HCT116 (cell line): ENCODE measurements around the gene HNRNPL.

Experiments
- CTCF ChIP-seq, 3 experiments: fragments of 200-600 bp in 1 of 3; sonication (generic) in 1 of 3; IDR thresholded peaks in 2 of 3; conservative IDR thresholded peaks in 1 of 3; 2 replicates each; pipeline ENCODE4 v1.5.1; 2012 to 2017; ENCODE audit warnings: low read depth in 2 of 3, low read length in 2 of 3, antibody characterized with exemption in 1 of 3, borderline replicate concordance in 1 of 3, control low read depth in 1 of 3, mild to moderate bottlenecking in 1 of 3, mixed read lengths in 1 of 3, mixed run types in 1 of 3, moderate library complexity in 1 of 3; ENCODE audit not compliant: insufficient read depth in 1 of 3
- EZH2 ChIP-seq: fragments of 200-600 bp; sonication (generic); IDR thresholded peaks from 2 replicates; pipeline ENCODE4 v1.6.1; 2017; ENCODE audit warnings: antibody characterized with exemption, mixed run types
- POLR2A ChIP-seq: IDR thresholded peaks from 2 replicates; pipeline ENCODE4 v1.7.0; 2011; ENCODE audit warnings: borderline replicate concordance; ENCODE audit not compliant: insufficient read depth, insufficient read length; ENCODE audit errors: extremely low read depth
- POLR2AphosphoS5 ChIP-seq: IDR thresholded peaks from 2 replicates; pipeline ENCODE4 v1.6.1; 2011; ENCODE audit warnings: mild to moderate bottlenecking, low read depth, low read length, moderate library complexity
- RAD21 ChIP-seq: IDR thresholded peaks from 2 replicates; pipeline ENCODE4 v1.6.1; 2012; ENCODE audit warnings: low read depth, mild to moderate bottlenecking
- SIN3A ChIP-seq: IDR thresholded peaks from 2 replicates; pipeline ENCODE4 v1.6.1; 2012; ENCODE audit warnings: low read depth
- SRF ChIP-seq: IDR thresholded peaks from 2 replicates; pipeline ENCODE4 v1.6.1; 2012; ENCODE audit warnings: low read depth
- ZNF274 ChIP-seq: fragments of 200-500 bp; sonication (Bioruptor generic); IDR thresholded peaks from 2 replicates; pipeline ENCODE4 v1.6.1; 2014; ENCODE audit warnings: mild to moderate bottlenecking, low read depth, low read length, inconsistent platforms

GRCh38 chr19:38796154-38796553 is 53.6 kb downstream of the HNRNPL start:
- TF ChIP-seq EZH2 (no peak), SRF (no peak), CTCF (IDR thresholded peaks at IDR 0.05 in 2 of 3, conservative IDR thresholded peaks at IDR 0.05 in 1 of 3; ENCODE audit: borderline replicate concordance in 1 of 3, insufficient read depth in 1 of 3, low read depth in 2 of 3, low read length in 2 of 3) (no peak), POLR2AphosphoS5 (no peak), POLR2A (no peak), SIN3A (no peak), RAD21 (no peak), ZNF274 (no peak)
